Prostate gland (tissue), 2 donors: ENCODE results near the gene NGEF.

Experiments used
- CTCF ChIP-seq, 4 experiments: fragments of 200-600 bp in 2 of 4; fragments of 450-650 bp in 2 of 4; sonication (generic) in 2 of 4; IDR thresholded peaks; 1 replicate in 3 of 4; 2 replicates in 1 of 4; pipeline ENCODE4 v1.5.1; 2016 to 2019; ENCODE audit warnings: antibody characterized with exemption in 4 of 4, mild to moderate bottlenecking in 2 of 4, moderate library complexity in 2 of 4
- POLR2AphosphoS5 ChIP-seq: sonication (generic); formaldehyde crosslinking; IDR thresholded peaks from one replicate; pipeline ENCODE4 v1.6.1; 2017; ENCODE audit warnings: antibody characterized with exemption

- TF ChIP-seq CTCF (IDR thresholded peaks at IDR 0.05) (no peak), POLR2AphosphoS5 (no peak)
Observed at GRCh38 chr2:232882505-232883115, 130.4 kb downstream of the NGEF start.
